GM13976 (cell line): ENCODE results near the gene MYO1D.
A peak's percentile ranks its signal among the peaks of the same experiment; 100 is the strongest.

Experiments used
- DNase-seq: peaks from one replicate; pipeline ENCODE4 v3.0.0; 2012; ENCODE audit warnings: low spot score
- in situ Hi-C: fragments of 300-500 bp; cut with MboI; formaldehyde crosslinking; loops from one replicate; pipeline ENCODE4 v1.12.0; 2022; ENCODE audit warnings: low sequenced_read_pairs, mixed read lengths, inconsistent platforms; ENCODE audit not compliant: unreplicated experiment
- TF ChIP-seq, protein P1 (sequence below): IDR thresholded peaks from 2 replicates; pipeline ENCODE4 v1.5.1; 2012; ENCODE audit warnings: borderline replicate concordance, mild to moderate bottlenecking; ENCODE audit not compliant: insufficient read depth; ENCODE audit errors: extremely low read depth, missing control alignments, control extremely low read depth

The MYO1D gene

DNA sequence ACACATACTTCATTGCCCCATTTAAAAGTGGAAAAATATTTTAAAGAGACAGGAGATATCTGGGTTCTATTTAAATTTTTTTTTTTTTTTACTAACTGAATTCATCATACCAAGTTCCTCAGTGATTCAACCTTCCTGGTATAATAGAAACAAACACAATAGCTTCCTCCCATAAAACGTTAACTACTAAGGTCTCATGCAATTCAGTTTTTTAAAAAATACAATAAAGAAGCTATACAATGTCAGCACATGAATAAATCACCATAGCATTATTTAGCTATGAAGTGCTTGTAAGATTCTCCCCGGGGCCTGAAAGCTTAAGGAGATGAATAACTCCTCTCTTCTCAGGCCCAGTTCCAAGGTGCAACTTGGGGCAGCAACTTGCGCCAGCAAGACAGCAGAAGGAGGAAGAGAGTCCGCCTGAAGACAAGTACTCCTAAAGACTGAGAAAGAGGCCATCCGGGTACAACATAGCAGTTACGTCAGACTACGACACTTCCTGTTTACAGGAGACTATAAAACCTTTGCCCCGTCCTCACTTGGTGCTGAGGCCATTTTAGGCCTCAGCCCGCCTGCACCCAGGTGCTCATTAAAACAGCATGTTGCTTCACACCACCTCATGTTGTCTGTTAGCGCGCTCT lies 81.5 kb downstream of the MYO1D start:
- in situ Hi-C loops, result no loop called here
- DNase-seq, result no peak
- TF ChIP-seq, protein P1, sequence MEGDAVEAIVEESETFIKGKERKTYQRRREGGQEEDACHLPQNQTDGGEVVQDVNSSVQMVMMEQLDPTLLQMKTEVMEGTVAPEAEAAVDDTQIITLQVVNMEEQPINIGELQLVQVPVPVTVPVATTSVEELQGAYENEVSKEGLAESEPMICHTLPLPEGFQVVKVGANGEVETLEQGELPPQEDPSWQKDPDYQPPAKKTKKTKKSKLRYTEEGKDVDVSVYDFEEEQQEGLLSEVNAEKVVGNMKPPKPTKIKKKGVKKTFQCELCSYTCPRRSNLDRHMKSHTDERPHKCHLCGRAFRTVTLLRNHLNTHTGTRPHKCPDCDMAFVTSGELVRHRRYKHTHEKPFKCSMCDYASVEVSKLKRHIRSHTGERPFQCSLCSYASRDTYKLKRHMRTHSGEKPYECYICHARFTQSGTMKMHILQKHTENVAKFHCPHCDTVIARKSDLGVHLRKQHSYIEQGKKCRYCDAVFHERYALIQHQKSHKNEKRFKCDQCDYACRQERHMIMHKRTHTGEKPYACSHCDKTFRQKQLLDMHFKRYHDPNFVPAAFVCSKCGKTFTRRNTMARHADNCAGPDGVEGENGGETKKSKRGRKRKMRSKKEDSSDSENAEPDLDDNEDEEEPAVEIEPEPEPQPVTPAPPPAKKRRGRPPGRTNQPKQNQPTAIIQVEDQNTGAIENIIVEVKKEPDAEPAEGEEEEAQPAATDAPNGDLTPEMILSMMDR, result no peak

DNA sequence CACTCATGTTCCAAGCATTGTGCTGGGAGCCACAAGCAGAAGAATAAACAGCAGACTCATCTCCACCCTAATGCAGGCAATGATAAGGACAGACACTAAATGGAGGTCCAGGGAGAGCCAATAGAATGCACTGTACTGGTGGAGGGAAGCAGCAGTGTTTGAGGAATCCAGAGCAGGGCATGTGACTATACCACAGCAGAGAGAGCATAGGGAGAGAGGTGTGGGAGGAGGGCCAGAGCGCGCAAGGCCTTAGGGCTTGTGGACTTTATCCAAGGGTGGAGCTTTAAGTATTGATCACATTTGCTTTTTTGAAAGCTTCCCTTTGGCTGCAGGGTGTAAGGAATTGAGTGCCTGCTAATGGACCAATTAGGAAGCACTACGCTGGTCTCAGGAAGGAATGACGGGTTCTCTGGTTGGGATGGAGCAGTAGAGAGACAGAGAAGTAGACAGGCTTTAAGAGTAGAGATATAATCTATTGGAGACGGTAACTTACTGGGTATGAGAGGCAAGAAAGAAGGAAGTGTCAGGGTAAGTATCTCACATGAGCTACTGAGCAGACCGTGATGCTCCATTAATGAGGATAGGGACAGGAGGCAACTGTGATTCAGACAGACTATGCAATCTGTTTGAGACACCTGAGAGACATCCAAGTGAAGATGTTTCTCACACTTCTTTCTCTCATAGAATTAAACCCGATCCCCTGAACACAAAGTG lies 82.2 kb downstream of the MYO1D start:
- in situ Hi-C loops, result no loop called here
- DNase-seq, result no peak

DNA sequence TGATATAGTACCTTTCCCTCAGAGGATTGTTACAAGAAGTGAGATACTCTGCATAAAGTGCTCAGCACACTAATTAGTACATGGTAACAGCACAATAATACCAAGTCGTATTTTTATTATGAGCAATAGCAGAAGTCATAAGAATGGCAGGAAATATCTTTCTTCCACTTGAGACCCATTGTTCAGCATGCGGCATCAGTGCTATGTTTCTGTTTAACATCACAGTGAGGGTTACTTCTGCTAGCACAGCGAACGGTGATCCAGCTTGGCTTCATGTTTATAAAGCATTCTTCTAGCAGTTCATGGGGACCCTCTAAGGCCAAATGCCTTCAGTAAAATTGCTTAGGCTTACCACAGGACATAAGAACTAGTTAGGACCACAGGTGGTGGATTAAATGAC lies 83.1 kb downstream of the MYO1D start:
- in situ Hi-C loops, result no loop called here
- TF ChIP-seq, protein P1, result no peak
- DNase-seq, result no peak

More for the DNA sequence above, 82.2 kb downstream of the MYO1D start:
- TF ChIP-seq, protein P1, result no peak

DNA sequence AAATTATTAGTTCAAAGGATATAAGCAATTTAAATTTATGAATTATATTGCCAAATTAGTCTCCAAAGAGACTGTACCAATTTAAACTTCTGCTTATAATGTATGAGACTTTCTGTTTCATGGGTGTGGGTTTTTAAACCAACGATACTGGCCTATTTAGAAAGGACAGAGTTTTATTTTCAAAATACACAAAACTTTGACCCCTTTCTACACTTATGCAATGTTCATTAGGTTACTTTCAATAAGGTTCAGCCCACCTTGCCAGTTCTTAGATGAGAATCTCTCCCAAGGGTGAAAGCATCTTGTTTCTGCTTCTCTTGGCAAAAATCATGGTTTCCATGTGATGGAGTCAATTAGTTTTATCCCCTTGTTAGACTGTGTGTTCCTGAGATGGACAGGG lies 84.7 kb downstream of the MYO1D start:
- peak; percentile 24 for DNase-seq
- in situ Hi-C loops, result no loop called here
- TF ChIP-seq, protein P1, result no peak

DNA sequence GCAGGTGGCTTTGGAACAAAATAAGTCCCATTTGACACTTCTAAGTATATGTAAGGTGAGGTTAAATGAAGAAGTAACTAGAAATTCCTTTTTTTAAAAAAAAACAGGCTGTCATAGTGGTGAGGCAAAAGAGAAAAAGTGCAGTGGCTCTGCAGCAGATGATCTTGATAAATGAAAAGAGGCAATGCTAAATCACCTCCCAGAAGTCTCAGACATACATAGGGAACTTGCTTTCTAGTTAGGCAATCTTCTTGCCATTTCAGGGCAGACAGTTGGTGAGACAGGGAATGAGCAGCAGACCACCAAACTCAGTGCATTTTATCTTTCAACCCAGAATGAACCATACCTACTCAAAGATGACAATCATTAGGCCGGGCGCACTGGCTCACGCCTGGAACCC lies 90.8 kb downstream of the MYO1D start:
- TF ChIP-seq, protein P1, result no peak
- no peak for DNase-seq
- in situ Hi-C loops, result no loop called here

DNA sequence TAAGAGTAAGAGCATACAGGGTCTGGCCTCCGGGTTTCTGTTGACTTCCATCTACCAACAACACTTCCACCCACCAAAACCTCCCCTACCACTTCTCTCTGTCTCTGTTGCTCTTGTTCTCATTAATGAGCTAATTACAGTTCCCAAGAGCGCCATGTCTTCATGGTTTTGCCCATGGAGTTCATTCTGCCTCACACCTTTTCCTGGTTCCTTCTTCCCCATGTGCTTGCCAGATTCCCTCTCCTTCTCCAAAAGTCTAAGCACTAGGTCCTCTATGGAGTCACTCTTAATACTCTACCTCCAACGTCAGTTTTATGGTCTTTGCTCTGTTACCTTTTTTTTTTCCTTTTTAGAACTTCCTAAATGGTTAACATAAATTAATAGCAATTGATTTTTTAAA lies 92.8 kb downstream of the MYO1D start:
- in situ Hi-C loops, result loop anchor here (5.0 kb wide), 1 partner anchor 93 kb away; the partner anchor contains the start of gene MYO1D
- TF ChIP-seq, protein P1, result no peak
- no peak for DNase-seq
